SK-N-SH treated with all-trans-retinoic acid at 6 μM for 48 hours (cell line): ENCODE measurements around the gene FNDC7.

ENCODE experiments used
- ARNTL ChIP-seq: fragments of 450-650 bp; formaldehyde crosslinking; IDR thresholded peaks from 2 replicates; pipeline ENCODE4 v1.5.0; 2020; ENCODE audit warnings: low read depth, mild to moderate bottlenecking, moderate library complexity, borderline replicate concordance
- OSR1 ChIP-seq: fragments of 250-450 bp; sonication (Bioruptor Pico); IDR thresholded peaks from 2 replicates; pipeline ENCODE4 v1.8.0; 2022; ENCODE audit warnings: moderate library complexity, mild to moderate bottlenecking, inconsistent platforms
- PATZ1 ChIP-seq: fragments of 250-450 bp; sonication (Bioruptor Pico); IDR thresholded peaks from 2 replicates; pipeline ENCODE4 v1.8.0; 2020; ENCODE audit warnings: mild to moderate bottlenecking, moderate library complexity, borderline replicate concordance

DNA sequence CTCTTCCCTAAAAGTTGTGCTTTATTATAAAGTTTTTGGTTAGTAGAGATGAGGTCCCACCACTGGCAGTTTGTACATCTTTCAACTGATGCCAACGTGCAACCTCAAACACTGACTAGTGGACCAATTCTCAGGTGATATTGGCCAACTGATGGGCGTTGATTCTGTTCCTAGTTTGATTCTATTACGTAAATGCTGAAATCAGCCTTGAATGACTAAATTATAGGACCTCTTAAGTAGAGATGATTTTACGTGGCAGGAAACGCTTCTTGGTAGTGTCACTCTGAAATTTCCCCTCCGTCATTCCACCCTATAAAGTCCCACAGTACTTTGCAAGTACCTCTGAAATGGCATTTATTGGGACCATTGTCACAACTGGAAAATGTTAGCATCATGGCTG lies 8.8 kb upstream of the FNDC7 start:
- TF ChIP-seq ARNTL (CRISPR knock-in tag) (no peak), OSR1 (CRISPR knock-in tag) (no peak), PATZ1 (CRISPR knock-in tag) (no peak)
